HFF-Myc (cell line): Measurements from ENCODE around the gene XPR1.

ENCODE experiments used
- DNase-seq: peaks from one replicate; pipeline ENCODE4 v3.0.0-alpha.2; 2011; ENCODE audit warnings: low read depth; ENCODE audit errors: extremely low read depth
- H3K4me3 ChIP-seq: replicated peaks from 2 replicates; pipeline ENCODE4 v1.5.1; 2011; ENCODE audit warnings: low read depth, mild to moderate bottlenecking, control low read depth, low read length
- CTCF ChIP-seq: IDR thresholded peaks from 2 replicates; pipeline ENCODE4 v1.5.1; 2012; ENCODE audit warnings: mild to moderate bottlenecking, low read depth, low read length, control low read depth; ENCODE audit errors: missing control alignments

Gene XPR1

DNA sequence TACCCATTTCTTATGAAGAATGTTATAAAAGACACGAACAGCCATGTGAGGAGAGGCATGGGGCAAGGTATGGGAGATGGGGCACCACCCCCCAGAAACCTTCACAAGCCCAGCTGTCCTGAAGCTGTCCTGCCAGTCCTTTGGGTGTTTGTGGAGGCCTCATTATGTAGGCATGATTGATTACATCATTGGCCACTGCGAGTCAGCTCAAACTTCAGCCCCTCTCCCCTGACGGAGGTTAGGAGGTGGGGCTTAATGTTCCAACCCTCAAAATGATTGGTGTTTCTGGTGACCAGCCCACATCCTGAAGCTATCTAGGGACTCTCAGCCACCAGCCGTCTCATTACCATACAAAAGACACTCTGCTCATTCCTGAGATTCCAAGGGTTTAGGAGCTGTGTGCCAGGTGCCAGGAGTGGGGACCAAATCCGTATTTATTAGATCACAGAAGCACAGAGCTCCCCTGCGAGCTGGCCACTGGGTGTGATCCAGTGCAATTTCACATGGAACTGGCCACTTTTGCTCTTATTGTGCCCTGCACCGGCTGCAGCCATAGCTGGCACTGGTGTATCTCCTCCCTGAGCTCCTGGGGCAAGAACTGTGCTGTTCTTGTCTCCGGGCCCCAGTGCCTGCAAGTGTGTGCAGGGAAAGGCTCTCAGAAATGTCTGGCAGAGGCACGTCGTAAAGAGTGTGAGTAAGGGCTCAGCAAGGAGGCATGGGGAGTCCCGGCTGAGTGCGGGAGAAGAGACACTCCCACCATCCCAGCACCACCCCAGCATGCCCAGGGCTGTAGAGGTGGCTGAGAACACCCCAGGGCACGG is 291.4 kb downstream of the XPR1 start:
- no peak for DNase-seq
- H3K4me3 ChIP-seq, result no peak overlapping the region
- TF ChIP-seq CTCF, result no peak

DNA sequence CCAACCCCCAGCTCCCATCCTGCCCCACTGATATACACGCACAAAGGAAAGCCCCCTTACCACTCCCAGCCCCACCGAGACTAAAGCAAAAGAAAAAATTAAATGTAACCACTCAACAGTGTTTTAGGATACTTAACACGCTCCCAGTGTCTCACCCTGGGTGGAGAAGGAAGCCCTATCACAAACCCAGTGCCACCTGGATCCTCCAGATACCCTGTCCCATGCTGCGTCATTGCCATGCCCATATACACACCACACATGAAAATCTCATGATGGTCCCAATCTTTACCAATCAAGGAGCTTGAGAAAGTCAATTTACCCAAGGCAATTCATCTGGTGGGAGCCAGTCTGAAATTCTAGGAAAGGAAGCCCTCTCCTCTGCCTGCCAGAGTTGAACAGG is 292.1 kb downstream of the XPR1 start:
- no peak for TF ChIP-seq CTCF
- H3K4me3 ChIP-seq, result no peak overlapping the region
- DNase-seq, result no peak

DNA sequence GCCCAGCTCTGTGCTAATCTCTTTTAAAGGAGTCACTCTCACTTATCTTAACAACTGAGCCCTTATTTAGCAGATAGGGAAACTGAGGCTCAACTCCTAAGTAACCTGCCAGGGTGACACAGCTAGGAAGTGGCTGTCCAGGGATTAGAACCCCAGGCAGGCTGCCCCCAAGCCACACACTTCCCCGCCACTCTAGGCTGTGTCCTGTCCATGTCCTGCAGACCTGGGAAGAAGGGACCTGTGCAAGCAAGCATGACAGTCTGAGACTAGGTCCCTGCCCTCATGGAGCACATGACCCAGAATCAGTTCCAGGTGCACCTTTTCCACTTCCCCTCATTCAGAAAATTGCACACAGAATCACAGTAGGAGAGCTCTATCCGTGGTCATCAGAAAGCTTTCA is 293.1 kb downstream of the XPR1 start:
- H3K4me3 ChIP-seq, result no peak overlapping the region
- DNase-seq, result no peak
- TF ChIP-seq CTCF, result no peak

- no peak overlapping the region for H3K4me3 ChIP-seq
- DNase-seq, result no peak
- no peak for TF ChIP-seq CTCF
Measured at GRCh38 chr1:180925471-180926051, 293.7 kb downstream of the XPR1 start.

- no peak overlapping the region for H3K4me3 ChIP-seq
- DNase-seq, result peak; percentile 9
Measured at GRCh38 chr1:180926164-180926981, 294.6 kb downstream of the XPR1 start.

DNA sequence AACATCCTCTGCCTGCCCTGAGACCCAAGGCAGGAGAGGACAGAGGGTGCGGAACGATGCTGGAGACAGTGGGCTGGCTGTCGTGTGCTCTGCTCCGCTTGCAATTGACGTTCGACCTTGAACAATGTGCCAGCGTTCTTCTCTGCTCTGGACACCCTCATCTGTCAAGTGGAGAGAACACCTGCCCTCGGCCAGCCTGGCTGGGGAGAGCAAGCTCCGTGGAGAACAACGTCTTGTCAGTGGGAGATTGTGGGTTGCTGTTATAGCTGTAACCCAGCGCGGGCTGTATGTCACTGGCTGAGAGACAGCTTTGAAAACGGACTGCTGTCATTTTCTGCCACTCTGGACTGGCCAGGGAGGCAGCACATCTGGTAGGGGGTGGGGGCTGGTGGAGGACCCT is 295.5 kb downstream of the XPR1 start:
- no peak for TF ChIP-seq CTCF
- H3K4me3 ChIP-seq, result no peak overlapping the region
- DNase-seq, result no peak

More at GRCh38 chr1:180926164-180926981, 294.6 kb downstream of the XPR1 start:
- TF ChIP-seq CTCF, result no peak
